ENCODE results near the gene COL9A2.

Gene COL9A2

GRCh38 chr1:40255231-40255630 lies 61.9 kb downstream of the COL9A2 start:
- Histone ChIP-seq H3K4me1 (peaks cover 5% of the 10 kb centered on the region), H3K36me3 (ENCODE audit: control insufficient read depth, insufficient read depth, low read length) (no peaks in the 10 kb centered on the region), H2AFZ (no peak overlapping the region), H3K27me3 (ENCODE audit: control insufficient read depth, insufficient read depth, low read length) (no peaks in the 10 kb centered on the region), H3K79me2 (no peaks in the 10 kb centered on the region), H3K4me3 (ENCODE audit: low read depth, low read length) (no peak overlapping the region), H3K9ac (no peak overlapping the region), H3K4me2 (ENCODE audit: low read length) (no peak overlapping the region), H3K27ac (no peak overlapping the region), H3K9me3 (ENCODE audit: control insufficient read depth, low read length) (no peaks in the 10 kb centered on the region)
- TF ChIP-seq CTCF (IDR thresholded peaks at IDR 0.05), result no peak

DNA sequence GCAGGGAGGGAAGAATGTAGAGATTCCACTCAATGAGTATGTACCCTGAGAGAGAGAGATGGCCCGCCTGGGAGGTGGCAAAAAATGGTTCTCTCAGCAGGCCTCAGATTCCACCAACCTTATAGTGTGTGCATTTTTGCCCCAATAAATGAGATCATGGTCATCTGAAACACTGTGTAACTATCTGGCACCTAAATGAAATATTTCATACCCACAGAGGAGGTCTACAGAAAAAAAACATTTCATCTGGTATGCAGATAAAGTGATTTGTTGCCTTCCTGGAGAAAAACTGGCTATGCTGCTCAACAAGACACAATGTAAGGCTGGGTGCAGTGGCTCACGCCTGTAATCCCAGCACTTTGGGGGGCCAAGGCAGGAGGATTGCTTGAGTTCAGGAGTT lies 64.5 kb downstream of the COL9A2 start:
- H3K4me3 ChIP-seq (ENCODE audit: low read depth, low read length), result no peak overlapping the region
- H3K9me3 ChIP-seq (ENCODE audit: control insufficient read depth, low read length), result no peaks in the 10 kb centered on the region
- TF ChIP-seq CTCF (IDR thresholded peaks at IDR 0.05), result no peak

DNA sequence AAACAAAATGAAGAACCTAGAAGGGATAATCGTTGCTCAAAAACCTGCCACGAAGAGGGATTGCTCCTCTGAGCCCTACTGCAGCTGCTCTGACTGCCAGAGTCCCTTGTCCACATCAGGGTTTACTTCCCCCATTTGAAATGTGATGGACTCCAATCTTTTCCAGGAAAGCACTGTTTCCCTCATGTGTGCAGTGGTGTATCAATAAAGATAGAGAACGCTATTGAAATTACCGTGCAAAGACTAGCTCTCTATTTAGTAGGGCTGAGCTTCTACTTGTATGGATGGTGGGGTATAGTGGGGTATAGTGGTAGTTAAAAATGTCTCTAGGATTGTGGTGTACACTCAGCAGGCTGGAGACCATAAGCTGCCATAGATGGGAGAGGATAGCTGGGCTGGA lies 65.6 kb downstream of the COL9A2 start:
- Histone ChIP-seq H3K27me3 (ENCODE audit: control insufficient read depth, insufficient read depth, low read length) (no peaks in the 10 kb centered on the region), H3K79me2 (no peaks in the 10 kb centered on the region), H3K4me1 (peaks cover 3% of the 10 kb centered on the region), H3K27ac (no peak overlapping the region), H3K36me3 (ENCODE audit: control insufficient read depth, insufficient read depth, low read length) (no peaks in the 10 kb centered on the region), H3K9me3 (ENCODE audit: control insufficient read depth, low read length) (no peaks in the 10 kb centered on the region), H3K9ac (no peak overlapping the region), H2AFZ (no peak overlapping the region), H3K4me3 (ENCODE audit: low read depth, low read length) (no peak overlapping the region), H3K4me2 (ENCODE audit: low read length) (no peak overlapping the region)
- no peak for TF ChIP-seq CTCF (IDR thresholded peaks at IDR 0.05)

More for the DNA sequence above, 64.5 kb downstream of the COL9A2 start:
- H3K4me2 ChIP-seq (ENCODE audit: low read length), result no peak overlapping the region
- H3K9ac ChIP-seq, result no peak overlapping the region
- no peaks in the 10 kb centered on the region for H3K36me3 ChIP-seq (ENCODE audit: control insufficient read depth, insufficient read depth, low read length)
- H3K27ac ChIP-seq, result no peak overlapping the region
- H2AFZ ChIP-seq, result no peak overlapping the region
- no peaks in the 10 kb centered on the region for H3K27me3 ChIP-seq (ENCODE audit: control insufficient read depth, insufficient read depth, low read length)
- peaks cover 5% of the 10 kb centered on the region for H3K4me1 ChIP-seq
- no peaks in the 10 kb centered on the region for H3K79me2 ChIP-seq
